Choroid plexus epithelial cell (primary cell): ENCODE data around the gene SPAG16.
A peak's percentile ranks its signal among the peaks of the same experiment; 100 is the strongest.

Experiments used
- DNase-seq: peaks from one replicate; pipeline ENCODE4 v3.0.0-alpha.2; 2010; ENCODE audit warnings: low read depth
- H3K4me3 ChIP-seq: 2 replicates; pipeline ENCODE4 v1.5.1; 2011; ENCODE audit warnings: low read depth, mild to moderate bottlenecking, control low read depth, low read length, moderate library complexity
- CTCF ChIP-seq: conservative IDR thresholded peaks from 2 replicates; pipeline ENCODE4 v1.5.1; 2011; ENCODE audit warnings: low read depth, mild to moderate bottlenecking, control low read depth, inconsistent platforms, low read length, moderate library complexity

SPAG16 gene

GRCh38 chr2:214217599-214217998, 933.3 kb downstream of the SPAG16 start:
- no peak for TF ChIP-seq CTCF
- no peak overlapping the region for H3K4me3 ChIP-seq
- no peak for DNase-seq

GRCh38 chr2:214220251-214220650, 936.0 kb downstream of the SPAG16 start:
- H3K4me3 ChIP-seq: no peak overlapping the region
- DNase-seq: no peak
- TF ChIP-seq CTCF: no peak

- no peak for TF ChIP-seq CTCF
- H3K4me3 ChIP-seq: no peak overlapping the region
- DNase-seq: peak; percentile 2
Observed at GRCh38 chr2:214226061-214226460, 941.8 kb downstream of the SPAG16 start.

GRCh38 chr2:214232271-214232670, 948.0 kb downstream of the SPAG16 start:
- no peak overlapping the region for H3K4me3 ChIP-seq
- no peak for DNase-seq
- TF ChIP-seq CTCF: no peak

GRCh38 chr2:214233164-214233563, 948.9 kb downstream of the SPAG16 start:
- TF ChIP-seq CTCF: no peak
- no peak overlapping the region for H3K4me3 ChIP-seq
- DNase-seq: no peak

GRCh38 chr2:214242797-214243196, 958.5 kb downstream of the SPAG16 start:
- no peak overlapping the region for H3K4me3 ChIP-seq
- TF ChIP-seq CTCF: no peak
- DNase-seq: no peak

GRCh38 chr2:214244847-214245246, 960.6 kb downstream of the SPAG16 start:
- H3K4me3 ChIP-seq: no peak overlapping the region
- TF ChIP-seq CTCF: no peak
- DNase-seq: peak; percentile 9
